Stimulated activated CD4-positive, alpha-beta T cell treated with anti-CD3 and anti-CD28 coated beads, Interleukin-2, amount 100 ng/mL, for 4 hours (primary cell): ENCODE results near the gene SLC13A5.
"Not testable (repeated sequence)": the region's sequence is repeated elsewhere in the genome, so short reads cannot be mapped to it uniquely, and the experiment has no call there.

Experiments used
- DNase-seq: peaks from one replicate; pipeline ENCODE4 v3.0.0-alpha.2; 2020; ENCODE audit warnings: low read depth

SLC13A5 gene

DNA sequence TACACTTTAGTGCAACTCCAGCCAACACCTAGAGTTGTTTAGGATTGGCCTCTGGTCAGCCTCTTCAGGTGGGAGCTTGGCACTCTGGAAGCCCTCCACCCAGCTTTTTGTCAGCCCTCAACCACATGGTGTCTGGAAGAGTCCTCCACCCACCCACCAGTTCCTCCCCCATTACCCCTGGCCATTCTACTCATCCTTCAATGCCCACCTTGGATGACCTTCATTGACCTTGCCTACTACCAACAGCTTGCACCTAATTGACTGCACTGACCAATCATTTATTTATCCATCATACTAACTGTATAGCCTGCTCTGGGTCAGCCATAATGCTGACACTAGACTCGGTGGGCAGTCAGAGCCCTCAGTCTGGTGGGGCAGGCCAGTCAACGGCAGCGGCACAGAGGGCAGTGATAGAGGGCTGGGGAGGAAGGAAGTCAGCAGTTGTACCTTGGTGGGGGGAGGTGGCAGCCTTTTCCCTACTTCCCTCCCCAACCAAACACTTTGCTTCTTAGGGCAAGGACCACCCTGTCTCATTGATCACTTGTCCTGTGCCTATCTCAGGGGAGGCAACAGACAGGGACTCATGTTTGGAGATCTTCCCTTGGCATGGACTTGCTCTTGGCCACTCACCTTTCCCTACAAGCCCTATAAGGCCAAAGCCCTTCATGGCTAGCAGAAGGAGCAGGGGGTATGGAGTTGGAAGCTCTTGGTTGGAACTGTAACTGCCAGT is 29.3 kb downstream of the SLC13A5 start:
- DNase-seq: no peak

DNA sequence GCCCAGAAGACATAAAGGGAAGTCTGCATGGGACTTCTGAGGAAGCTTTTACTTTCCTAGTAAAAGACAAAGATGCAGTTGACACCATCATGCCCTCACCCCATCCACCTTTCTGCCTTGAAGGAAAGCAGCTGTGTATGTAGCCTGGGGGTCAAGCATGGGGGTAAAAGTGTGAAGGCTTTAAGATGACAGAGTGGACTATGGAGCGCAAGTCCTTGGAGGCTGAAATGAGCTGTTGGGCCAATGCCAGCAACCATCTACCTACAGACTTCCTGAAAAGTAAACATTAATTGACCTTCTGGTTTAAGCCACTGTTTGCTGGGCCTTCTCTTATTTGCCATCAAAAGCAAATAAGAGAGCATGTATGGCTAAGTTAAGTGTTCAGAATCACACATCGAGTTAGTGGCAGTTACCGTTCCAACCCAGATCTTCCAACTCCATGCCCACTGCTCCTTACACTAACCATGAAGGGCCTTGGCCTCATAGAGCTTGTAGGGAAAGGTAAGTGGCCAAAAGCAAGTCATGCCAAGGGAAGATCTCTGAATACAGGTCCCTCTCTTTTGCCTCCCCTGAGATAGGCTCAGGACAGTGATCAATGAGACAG is 30.0 kb downstream of the SLC13A5 start:
- DNase-seq: no peak

DNA sequence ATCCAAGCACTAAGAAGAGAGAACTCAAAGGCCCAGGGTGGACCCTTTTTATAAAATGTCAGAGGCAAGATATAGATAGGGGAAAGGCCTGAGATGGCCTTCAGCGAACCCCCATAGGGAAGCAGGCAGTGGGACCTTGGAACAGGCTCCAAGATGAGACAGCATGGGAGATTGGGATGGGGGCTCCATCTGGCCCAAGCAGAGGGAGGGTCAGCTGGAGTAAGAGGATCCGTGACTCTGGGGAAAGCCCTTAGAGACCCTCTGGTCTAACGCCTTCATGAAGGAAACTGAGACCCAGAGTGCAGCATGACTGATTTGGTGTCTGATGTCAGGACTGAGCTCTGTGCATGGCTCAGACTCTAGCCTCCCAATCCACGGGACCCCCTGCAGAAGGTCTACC is 30.8 kb downstream of the SLC13A5 start:
- no peak for DNase-seq

DNA sequence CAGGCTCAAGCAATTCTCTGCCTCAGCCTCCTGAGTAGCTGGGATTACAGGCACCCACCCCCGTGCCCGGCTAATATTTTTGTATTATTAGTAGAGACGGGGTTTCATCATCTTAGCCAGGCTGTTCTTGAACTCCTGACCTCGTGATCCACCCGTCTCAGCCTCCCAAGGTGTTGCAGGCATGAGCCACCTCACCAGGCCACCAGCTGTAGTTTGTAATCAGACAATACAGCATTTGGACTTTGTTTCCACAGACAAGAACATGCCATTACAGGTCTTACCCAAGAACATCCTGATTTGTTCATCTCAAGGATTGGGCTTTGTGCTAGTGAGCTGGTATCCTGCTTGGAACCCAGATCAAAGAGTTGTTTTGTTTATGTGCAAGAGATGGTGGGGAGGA is 31.5 kb downstream of the SLC13A5 start:
- no peak for DNase-seq

DNA sequence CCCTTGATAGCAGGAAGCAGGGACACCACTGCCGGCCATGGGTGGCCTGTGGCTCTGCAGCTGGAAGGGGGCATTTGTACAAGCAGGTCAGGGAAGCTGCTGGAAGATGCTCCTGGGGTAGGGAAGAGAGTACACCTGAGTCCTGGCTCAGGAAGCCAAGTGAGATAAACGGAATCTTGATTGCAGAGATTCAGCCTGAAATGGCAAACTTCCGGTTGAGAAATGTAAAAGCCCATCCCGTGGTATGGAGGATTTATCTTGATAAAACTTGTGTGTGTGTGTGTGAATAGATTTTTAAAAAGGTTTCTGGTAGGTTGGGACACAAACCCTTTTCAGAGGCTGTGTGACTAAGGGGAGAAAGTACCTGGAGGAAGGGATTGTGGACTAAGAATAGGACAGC is 32.0 kb downstream of the SLC13A5 start:
- DNase-seq: no peak

DNA sequence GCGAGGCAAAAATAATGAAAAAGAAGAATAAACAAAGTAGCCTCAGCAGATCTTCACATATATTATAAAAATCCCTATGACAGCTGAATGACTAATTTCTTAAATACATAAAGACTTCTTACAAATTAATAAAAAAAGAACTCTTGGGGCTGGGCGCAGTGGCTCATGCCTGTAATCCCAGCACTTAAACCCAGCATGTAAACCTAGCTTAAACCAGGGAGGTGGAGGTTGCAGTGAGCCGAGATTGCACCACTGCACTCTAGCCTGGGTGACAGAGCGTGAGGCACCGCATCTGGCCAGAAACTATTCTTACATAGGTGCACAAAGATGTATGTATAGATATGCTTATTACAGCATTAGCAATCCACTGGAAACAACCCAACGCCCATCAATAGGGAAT is 33.9 kb downstream of the SLC13A5 start:
- DNase-seq: no peak

DNA sequence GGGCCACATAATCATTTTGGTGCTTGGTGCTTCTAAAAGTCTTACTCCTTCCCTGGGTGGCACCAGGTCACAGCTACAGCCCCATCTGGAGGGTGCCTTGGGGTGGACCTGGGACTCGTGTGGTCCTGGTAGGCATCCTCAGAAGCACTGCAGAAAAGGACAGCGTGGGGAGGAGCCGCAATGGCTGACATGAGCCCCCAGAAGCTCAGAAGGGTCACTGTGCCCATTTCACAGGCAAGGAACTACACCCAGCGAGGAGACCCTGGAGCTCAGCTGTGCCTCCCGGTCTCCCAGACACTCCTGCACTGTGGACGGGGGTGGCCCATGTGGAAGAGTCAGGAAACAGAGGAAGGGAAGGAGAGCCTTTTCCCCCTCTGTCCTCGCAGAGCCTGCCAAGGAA is 35.2 kb downstream of the SLC13A5 start:
- no peak for DNase-seq

DNA sequence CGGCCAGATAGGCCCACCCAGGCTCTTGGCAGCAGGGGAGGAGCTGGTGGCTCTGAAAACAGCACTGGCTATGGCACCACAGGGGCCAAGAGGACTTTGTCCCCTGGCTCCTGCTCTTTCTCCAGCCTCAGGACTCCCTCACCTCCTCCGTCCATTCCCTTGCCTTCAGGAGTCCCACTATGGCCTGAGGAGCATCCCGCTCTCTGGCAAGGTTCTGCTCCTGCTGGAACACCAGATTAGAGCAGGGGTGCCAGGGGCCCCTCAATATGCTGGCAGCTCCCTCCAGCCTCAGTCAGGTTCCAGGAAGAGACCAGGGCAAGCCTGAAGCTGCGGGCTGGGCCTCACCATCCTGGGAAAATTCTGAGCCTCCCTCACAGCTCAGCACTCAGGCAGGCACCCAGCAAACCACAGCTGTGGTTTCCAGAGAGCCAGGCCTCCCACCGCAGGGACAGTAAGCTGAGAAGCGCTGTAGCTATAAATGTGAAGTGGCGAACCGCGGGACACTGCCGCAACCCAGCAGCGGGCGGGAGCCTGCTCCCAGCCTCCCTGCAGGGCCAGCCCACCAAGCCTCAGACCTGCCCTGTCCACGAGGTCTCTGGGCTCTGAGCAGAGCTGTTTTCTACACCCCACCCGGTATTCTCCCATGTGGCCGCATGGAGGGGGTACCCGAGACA is 35.9 kb downstream of the SLC13A5 start:
- no peak for DNase-seq

DNA sequence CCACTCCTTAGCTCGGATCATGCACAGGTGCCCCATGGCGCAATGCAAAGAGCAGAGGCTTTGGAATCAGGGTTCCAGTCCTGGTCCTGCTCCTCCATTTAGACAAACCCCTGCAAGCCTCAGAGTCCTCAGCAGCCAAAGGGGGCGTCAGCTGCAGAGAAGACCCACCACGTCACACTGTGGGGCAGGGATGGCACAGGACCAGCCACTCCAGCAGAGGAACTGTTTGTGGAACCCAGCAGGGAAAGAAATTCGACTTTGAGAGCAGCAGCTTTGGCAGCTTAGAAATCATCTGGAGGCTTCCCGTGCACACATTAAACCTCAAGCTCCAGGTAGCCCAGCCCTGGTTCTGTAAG is 36.4 kb downstream of the SLC13A5 start:
- DNase-seq: no peak

DNA sequence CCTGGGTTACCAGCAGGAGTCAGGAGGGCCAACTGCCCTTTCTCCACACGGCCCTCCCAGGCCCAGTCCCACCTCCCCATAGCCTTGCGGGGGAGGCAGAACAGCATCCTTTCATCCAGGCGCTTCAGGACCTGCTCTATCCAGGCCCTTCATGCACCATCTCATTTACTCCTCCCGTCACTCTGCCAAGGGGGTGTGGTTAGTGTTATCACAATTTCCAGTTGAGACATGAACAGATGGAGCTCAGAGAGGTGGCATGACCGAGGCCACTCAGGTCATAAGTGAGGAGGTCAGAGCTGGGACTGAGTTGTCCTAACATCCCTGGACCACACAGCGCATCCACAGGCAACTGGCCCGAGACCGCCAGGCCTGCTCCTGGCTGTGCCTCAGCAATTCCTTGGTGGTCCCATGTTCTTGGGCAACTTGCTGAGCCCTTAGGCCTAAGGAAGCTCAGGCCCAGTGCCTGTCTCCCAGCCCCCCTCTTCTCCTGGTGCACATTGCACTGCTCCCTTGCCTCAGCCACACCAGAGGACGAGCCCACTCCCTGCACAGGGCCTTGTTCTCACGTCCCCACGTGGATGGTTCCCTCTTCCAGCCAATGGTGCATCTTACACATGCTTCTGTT is 37.9 kb downstream of the SLC13A5 start:
- DNase-seq: no peak

DNA sequence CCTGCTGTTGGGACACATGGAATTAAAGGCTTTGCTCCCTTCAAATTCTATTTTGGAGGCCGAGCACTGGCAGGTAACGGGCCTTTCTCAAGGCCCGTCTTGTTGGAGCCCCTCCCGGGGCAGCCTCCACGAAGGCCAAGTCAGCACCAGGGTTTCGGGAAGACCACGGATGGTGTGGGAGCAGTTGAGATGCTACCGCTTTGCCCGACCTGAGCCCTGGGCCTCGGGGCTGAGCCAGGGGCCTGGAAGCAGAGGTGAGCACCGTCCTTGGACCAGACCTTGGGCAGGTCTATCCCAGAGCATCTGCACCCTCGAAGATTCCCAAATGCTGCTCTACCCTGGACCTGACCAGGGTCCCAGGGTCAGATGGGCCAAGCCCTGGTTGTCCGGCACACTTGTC is 38.6 kb downstream of the SLC13A5 start:
- no peak for DNase-seq

DNA sequence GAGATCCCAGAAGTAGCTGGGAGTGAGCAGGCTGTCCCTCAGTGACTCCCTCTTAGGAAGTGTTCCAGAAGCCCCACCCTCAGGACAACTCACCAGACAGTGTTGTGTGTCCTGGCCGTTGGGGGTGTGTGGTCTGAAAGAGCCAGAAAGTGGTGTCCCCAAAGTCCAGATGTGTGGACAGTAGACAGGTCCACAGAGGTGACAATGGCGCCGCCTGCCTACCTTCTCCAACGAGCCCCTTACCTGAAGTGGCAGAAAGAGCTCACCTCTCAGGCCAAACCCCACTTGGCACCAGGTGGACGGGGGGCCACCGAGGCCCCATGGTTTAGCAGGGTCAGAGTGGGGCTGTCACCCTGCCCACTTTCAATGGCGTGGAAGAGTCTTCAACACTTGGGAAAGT is 41.7 kb downstream of the SLC13A5 start:
- DNase-seq: no peak

DNA sequence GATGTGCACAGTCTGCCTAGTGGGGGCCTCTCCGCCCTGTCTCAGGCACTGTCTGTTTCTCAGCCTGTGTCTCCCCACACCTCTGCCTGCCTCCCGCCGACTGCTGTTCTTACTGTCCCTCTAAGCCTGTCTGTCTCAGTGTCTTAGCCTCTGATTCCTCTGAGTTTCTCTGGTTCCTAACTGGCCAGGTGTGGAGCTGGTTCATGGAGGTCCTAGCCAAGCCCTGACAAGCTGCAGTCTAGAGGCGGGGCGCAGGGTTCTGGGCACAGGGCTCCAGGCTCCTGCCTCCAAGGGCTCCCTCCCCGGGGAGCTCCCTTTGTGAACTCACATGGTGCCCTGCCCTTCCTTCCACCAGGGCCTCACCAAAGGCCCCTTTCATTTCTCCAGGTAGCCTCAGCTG is 42.2 kb downstream of the SLC13A5 start:
- no peak for DNase-seq

DNA sequence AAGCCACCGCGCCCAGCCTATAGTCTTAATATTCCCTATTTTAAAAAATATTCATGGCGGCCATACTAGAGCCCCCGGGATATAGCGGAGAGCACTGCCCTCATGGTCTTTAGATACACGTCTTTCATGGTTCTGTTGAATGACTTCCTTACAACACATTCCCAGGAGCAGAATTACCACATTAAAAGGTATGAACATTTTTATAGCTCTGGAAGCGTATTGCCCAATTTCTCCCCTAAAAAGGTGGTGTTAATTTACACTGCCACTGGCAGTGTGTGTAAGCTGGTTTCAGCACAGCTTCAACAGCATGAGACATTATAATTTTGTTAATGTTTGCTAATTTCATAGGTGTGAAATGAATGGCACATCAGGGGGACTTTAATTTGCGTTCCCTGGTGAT is 42.6 kb downstream of the SLC13A5 start:
- DNase-seq: no peak

DNA sequence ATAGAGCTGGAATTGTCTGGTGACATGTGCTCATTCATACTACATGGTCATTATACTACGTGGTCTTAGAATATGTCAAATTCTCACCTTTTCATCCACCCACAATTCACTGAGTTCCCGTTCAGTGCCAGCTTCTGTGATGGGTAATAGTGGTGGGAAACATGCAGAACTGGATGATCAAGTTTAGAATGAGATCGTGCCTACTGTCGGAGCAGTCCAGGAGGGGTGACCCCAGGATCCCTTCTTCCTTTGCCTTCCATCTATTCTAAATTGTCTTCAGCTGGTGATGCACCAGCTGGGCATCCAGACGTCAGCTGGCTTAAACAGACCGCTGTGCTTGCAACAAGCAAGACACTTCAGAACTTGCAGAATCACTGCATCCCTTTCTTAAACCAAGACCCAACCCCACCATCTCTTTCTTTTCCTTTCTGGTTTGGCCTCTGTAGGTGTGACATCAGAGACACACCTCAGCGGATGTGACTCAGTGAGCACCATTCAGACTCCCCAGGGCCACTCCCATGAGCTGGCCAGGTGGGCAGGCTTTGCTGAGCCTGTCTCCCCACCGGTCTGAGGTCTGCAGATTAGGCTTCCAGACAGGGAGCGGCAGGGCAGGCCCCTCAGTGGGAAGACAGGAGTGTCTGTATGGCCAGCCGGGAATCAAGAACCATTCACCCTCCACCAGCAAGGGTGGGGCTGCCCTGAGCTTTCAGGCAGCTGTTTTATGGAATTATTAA is 43.5 kb downstream of the SLC13A5 start:
- DNase-seq: no peak

DNA sequence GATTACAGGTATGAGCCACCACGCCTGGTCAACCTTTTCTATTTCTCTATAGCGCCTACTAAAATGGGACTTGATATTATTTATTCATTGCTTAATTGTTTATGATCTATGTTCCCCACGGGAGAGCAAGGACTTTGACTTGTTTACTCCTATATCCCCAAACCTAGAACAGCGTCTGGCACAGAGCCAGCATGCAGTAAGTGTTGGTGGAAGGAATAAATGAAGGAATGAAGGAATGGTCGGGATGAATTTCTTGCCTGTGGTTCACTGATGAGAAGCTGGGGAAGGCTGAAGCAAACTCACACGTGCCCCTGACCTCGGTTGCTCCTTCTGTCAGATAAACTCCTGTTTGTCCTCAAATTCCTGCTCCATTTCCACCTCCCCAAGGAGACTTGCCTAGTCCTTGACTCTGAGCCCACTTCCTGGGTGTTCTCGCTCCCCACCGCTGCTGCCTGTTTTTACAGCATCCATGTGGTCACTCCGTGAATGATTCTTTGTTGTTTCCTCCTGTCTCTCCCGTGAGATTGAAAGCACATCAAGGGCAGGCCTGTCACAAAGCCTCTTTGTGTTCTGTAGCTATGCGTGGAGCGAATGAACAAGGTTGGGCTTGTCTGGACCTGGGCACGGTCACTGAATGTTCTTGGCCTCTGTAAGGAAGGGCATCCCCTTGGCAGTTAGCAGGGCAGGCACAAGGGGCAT is 44.3 kb downstream of the SLC13A5 start:
- DNase-seq: no peak

DNA sequence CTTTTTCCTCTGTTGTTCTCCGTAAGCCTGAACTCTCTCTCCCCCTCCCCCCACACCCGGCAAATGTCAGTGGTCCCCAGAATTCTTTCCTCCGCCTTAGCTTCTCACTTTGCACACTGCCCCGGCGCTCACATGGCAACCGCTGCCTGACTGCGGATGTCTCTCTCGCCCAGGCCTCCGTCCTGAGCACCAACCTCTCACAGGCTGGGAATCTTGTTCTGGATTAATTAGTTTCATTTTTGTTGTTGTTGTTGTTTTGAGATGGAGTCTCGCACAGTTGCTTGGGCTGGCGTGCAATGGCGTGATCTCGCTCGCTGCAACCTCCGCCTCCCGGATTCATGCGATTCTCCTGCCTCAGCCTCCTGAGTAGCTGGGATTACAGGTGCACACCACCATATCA is 45.0 kb downstream of the SLC13A5 start:
- no peak for DNase-seq

DNA sequence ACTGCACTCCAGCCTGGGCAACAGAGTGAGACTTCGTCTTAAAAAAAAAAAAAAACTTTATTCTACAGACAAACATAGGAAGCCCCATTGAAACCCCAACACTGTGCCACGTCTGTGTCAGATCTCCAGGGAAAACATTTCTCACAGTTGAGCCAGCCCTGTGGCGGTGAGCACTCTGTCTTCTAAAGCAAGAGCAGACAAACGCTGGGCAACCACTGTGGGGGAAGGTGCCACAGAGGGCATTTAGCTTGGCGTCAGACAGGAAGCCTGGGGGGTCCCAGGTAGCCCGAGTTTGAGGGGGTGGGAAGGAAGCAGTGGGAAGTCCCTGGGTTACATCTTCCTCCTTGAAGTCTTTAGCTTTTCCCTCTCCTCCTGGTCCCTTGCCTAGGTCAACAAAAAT is 45.7 kb downstream of the SLC13A5 start:
- no peak for DNase-seq

DNA sequence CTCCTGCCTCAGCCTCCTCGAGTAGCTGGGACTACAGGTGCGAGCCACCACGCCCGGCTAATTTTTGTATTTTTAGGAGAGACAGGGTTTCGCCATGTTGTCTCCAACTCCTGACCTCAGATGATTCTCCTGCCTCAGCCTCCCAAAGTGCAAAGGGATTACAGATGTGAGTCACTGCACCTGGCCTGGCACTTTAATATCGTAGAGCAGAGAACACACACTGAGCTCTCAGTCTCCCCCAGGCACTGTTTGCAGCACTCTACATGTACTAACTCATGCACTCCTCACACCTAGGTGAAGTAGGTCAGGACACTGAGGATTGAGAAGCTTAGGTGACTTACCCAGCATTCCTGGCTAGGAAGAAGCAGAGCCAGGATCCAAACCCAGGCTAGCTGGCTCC is 46.6 kb downstream of the SLC13A5 start:
- no peak for DNase-seq

DNA sequence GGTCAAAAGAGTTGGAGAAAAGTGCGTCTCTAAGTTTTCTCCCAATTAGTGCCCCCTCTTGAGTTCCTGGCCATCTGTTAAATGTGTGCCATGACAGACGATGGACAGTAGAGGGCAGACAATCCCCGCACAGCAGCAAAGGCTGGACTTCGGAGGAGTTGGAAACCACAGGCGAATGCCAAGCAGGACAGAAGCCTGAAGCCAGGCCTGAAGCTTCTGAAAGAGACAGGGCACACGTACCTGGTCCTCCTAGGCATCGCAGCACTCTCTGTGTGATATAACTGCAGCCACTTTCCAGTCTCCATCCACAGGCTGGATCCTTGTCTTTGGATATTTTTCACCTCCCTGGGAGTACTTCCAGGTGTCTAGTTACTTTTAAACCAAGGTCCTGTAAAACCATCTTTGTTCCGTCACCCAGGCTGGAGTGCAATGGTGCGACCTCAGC is 47.1 kb downstream of the SLC13A5 start:
- peak; percentile 19 for DNase-seq

DNA sequence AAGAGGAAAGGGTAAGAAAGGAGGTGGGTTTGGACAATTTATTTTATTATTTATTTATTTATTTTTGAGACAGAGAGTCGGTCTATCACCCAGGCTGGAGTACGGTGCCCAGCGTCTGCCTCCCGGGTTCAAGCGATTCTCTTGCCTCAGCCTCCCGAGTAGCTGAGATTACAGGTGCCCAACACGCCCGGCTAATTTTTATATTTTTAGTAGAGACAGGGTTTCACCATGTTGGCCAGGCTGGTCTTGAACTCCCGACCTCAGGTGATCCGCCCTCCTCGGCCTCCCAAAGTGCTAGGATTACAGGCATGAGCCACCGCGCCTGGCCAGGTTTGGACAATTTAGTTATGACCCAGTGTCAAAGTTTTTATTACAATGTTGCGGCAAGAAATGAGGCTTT is 50.0 kb downstream of the SLC13A5 start:
- not testable (repeated sequence) for DNase-seq

DNA sequence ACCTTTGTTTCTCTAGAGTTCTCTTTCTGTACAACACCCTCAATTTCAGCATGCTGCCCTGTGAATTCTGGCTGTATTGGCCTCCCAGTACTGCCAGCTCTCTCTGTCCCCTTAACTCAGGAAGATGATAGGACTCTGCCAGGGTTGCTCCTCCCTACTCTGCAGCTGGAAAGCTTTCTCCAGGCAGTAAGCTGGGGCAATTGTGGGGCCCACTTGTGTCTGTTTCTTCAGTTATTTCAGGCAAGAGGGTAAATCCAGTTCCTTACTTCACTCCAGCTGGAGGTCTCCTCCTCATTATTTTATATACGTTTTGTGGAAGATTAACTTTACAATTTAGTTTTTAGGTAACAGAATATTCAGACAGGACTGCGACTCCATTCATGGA is 51.7 kb downstream of the SLC13A5 start:
- no peak for DNase-seq
